HepG2 (cell line): ENCODE measurements around the gene POP7. TPM values are rescaled to one million over a fixed set of nuclear protein-coding genes. Genes with fewer than 3 reads are reported as not detected.

Experiments used
- CERS6 ChIP-seq: sonication (generic); formaldehyde crosslinking; IDR thresholded peaks from 2 replicates; pipeline ENCODE4 v1.5.0; 2020; ENCODE audit warnings: missing genetic modification reagents
- CTCF ChIP-seq: sonication (generic); formaldehyde crosslinking; IDR thresholded peaks from 2 replicates; pipeline ENCODE4 v1.5.0; 2020; ENCODE audit warnings: mild to moderate bottlenecking, missing genetic modification reagents, moderate library complexity
- DRAP1 ChIP-seq: IDR thresholded peaks from 2 replicates; pipeline ENCODE4 v1.6.1; 2016; ENCODE audit warnings: missing genetic modification reagents, missing compliant biosample characterization
- FOXO4 ChIP-seq: sonication (generic); formaldehyde crosslinking; conservative IDR thresholded peaks from 2 replicates; pipeline ENCODE4 v1.8.1; 2023; ENCODE audit warnings: missing genetic modification reagents
- HNRNPL ChIP-seq: fragments of 200-400 bp; formaldehyde crosslinking; IDR thresholded peaks from 2 replicates; pipeline ENCODE4 v1.6.1; 2017; ENCODE audit warnings: mild to moderate bottlenecking, low read depth, low read length
- IKZF5 ChIP-seq: IDR thresholded peaks from 2 replicates; pipeline ENCODE4 v1.6.1; 2018; ENCODE audit warnings: missing genetic modification reagents, mild to moderate bottlenecking, missing compliant biosample characterization
- KDM5B ChIP-seq: sonication (generic); formaldehyde crosslinking; IDR thresholded peaks from 2 replicates; pipeline ENCODE4 v1.4.0; 2020; ENCODE audit warnings: missing genetic modification reagents, mild to moderate bottlenecking, borderline replicate concordance
- KMT2A ChIP-seq: sonication (generic); formaldehyde crosslinking; IDR thresholded peaks from 2 replicates; pipeline ENCODE4 v1.4.0; 2020; ENCODE audit warnings: missing genetic modification reagents
- MIXL1 ChIP-seq: IDR thresholded peaks from 2 replicates; pipeline ENCODE4 v1.6.1; 2016
- SALL1 ChIP-seq: sonication (generic); formaldehyde crosslinking; IDR thresholded peaks from 2 replicates; pipeline ENCODE4 v1.8.0; 2022; ENCODE audit warnings: mild to moderate bottlenecking, missing genetic modification reagents
- TCF12 ChIP-seq, 2 experiments: fragments of 450-650 bp in 1 of 2; sonication (generic) in 1 of 2; formaldehyde crosslinking in 1 of 2; IDR thresholded peaks; 2 replicates each; pipeline versions ENCODE4 v1.6.1 to v1.8.0; 2017 to 2022; ENCODE audit warnings: antibody characterized with exemption in 1 of 2, mild to moderate bottlenecking in 1 of 2, missing genetic modification reagents in 1 of 2, moderate library complexity in 1 of 2
- ZBTB39 ChIP-seq: sonication (generic); formaldehyde crosslinking; IDR thresholded peaks from 2 replicates; pipeline ENCODE4 v1.5.0; 2020; ENCODE audit warnings: missing genetic modification reagents
- ZBTB7B ChIP-seq: sonication (generic); formaldehyde crosslinking; IDR thresholded peaks from 2 replicates; pipeline ENCODE4 v1.4.0; 2020; ENCODE audit warnings: missing genetic modification reagents
- ZFX ChIP-seq: sonication (generic); formaldehyde crosslinking; IDR thresholded peaks from 2 replicates; pipeline ENCODE4 v1.4.0; 2020; ENCODE audit warnings: mild to moderate bottlenecking, low read depth, missing genetic modification reagents, moderate library complexity
- ZNF3 ChIP-seq: IDR thresholded peaks from 2 replicates; pipeline ENCODE4 v1.7.0; 2017; ENCODE audit warnings: inconsistent platforms
- ZNF543 ChIP-seq: sonication (generic); formaldehyde crosslinking; IDR thresholded peaks from 2 replicates; pipeline ENCODE4 v1.4.0; 2020; ENCODE audit warnings: mild to moderate bottlenecking, missing genetic modification reagents
- ZNF597 ChIP-seq: sonication (generic); formaldehyde crosslinking; IDR thresholded peaks from 2 replicates; pipeline ENCODE4 v1.5.0; 2020; ENCODE audit warnings: missing genetic modification reagents
- ZNF615 ChIP-seq: sonication (generic); formaldehyde crosslinking; IDR thresholded peaks from 2 replicates; pipeline ENCODE4 v1.5.0; 2020; ENCODE audit warnings: mild to moderate bottlenecking, missing genetic modification reagents, borderline replicate concordance
- ZNF776 ChIP-seq: sonication (generic); formaldehyde crosslinking; IDR thresholded peaks from 2 replicates; pipeline ENCODE4 v1.4.0; 2020; ENCODE audit warnings: mild to moderate bottlenecking, missing genetic modification reagents
- ZSCAN29 ChIP-seq: sonication (generic); formaldehyde crosslinking; conservative IDR thresholded peaks from 2 replicates; pipeline ENCODE4 v1.4.0; 2020; ENCODE audit warnings: mild to moderate bottlenecking, missing genetic modification reagents
- ZSCAN30 ChIP-seq: sonication (generic); formaldehyde crosslinking; IDR thresholded peaks from 2 replicates; pipeline ENCODE4 v1.5.0; 2020; ENCODE audit warnings: mild to moderate bottlenecking, missing genetic modification reagents
- polyA plus RNA-seq, 8 experiments: library from polyadenylated mRNA; depleted of rRNA in 3 of 8; stranded (reverse) in 7 of 8; unstranded in 1 of 8; fragments of >200 nt; fragmentation: Illumina TruSeq in 4 of 8; extraction: Trizol in 4 of 8; gene quantifications; 2 replicates each; pipeline versions ENCODE4 v1.2.1 to v1.2.3, GENCODE V29; 2011 to 2016; ENCODE audit warnings: low read depth in 4 of 8, missing spikeins in 1 of 8, mixed read lengths in 1 of 8; ENCODE audit not compliant: insufficient read depth in 1 of 8
- total RNA-seq, 5 experiments: library from RNA; depleted of rRNA; stranded (reverse); fragments of >200 nt; fragmentation: Illumina TruSeq; extraction: Trizol; gene quantifications; 2 replicates each; pipeline ENCODE4 v1.2.3, GENCODE V29; 2016; ENCODE audit warnings: low read depth in 1 of 5

Gene POP7
- total and polyA plus RNA-seq, 2 of the 13 experiments (the other 11 are each of a cell fraction or from before 2014, with no cell fraction given), result 63.9 to 91.1 TPM

- no peak for TF ChIP-seq FOXO4 (CRISPR knock-in tag)
- TF ChIP-seq ZBTB39 (CRISPR knock-in tag), result 0 out of 2 replicates have a peak, but pooled peaks have one; percentile 46
- TF ChIP-seq ZBTB7B (CRISPR knock-in tag), result peak; percentile 56; the same call in 1 of the 2 replicates
- peak; percentile 81; the same call in 1 of the 2 replicates for TF ChIP-seq IKZF5 (CRISPR knock-in tag)
- TF ChIP-seq KDM5B (CRISPR knock-in tag), result peak; percentile 63; the same call in 1 of the 2 replicates
- TF ChIP-seq ZNF3 (CRISPR knock-in tag), result no peak
- TF ChIP-seq ZSCAN30 (CRISPR knock-in tag), result no peak
- no peak for TF ChIP-seq TCF12 (IDR thresholded peaks at IDR 0.05)
- TF ChIP-seq TCF12 (CRISPR knock-in tag; IDR thresholded peaks at IDR 0.05), result peak; percentile 77; the same call in 1 of the 2 replicates
- no peak for TF ChIP-seq ZNF597 (CRISPR knock-in tag)
- TF ChIP-seq MIXL1 (CRISPR knock-in tag), result peak; percentile 74
- peak; percentile 63 for TF ChIP-seq ZNF776 (CRISPR knock-in tag)
- no peak for TF ChIP-seq ZNF615 (CRISPR knock-in tag)
- 0 out of 2 replicates have a peak, but pooled peaks have one; percentile 53 for TF ChIP-seq KMT2A (CRISPR knock-in tag)
- TF ChIP-seq CERS6, result no peak
- TF ChIP-seq SALL1, result peak; percentile 77
- peak; percentile 51; the same call in 1 of the 2 replicates for TF ChIP-seq DRAP1 (CRISPR knock-in tag)
- peak; percentile 28; the same call in 1 of the 2 replicates for TF ChIP-seq CTCF (CRISPR knock-in tag)
- 0 out of 2 replicates have a peak, but pooled peaks have one; percentile 42 for TF ChIP-seq ZSCAN29
- peak; percentile 90 for TF ChIP-seq HNRNPL
- TF ChIP-seq ZNF543 (CRISPR knock-in tag), result no peak
- peak; percentile 92 for TF ChIP-seq ZFX (CRISPR knock-in tag)
Measured at GRCh38 chr7:100723732-100724275, 17.9 kb downstream of the POP7 start (continued).
